Ramos (cell line): Measurements from ENCODE around the gene GRK3.
"Not testable (repeated sequence)": the region's sequence is repeated elsewhere in the genome, so short reads cannot be mapped to it uniquely, and the experiment has no call there.

Experiments used
- in situ Hi-C: fragments of 300-500 bp; cut with MboI; formaldehyde crosslinking; loops from one replicate; pipeline ENCODE4 v1.14.3; 2022; ENCODE audit warnings: low sequenced_read_pairs; ENCODE audit not compliant: unreplicated experiment

Gene GRK3

DNA sequence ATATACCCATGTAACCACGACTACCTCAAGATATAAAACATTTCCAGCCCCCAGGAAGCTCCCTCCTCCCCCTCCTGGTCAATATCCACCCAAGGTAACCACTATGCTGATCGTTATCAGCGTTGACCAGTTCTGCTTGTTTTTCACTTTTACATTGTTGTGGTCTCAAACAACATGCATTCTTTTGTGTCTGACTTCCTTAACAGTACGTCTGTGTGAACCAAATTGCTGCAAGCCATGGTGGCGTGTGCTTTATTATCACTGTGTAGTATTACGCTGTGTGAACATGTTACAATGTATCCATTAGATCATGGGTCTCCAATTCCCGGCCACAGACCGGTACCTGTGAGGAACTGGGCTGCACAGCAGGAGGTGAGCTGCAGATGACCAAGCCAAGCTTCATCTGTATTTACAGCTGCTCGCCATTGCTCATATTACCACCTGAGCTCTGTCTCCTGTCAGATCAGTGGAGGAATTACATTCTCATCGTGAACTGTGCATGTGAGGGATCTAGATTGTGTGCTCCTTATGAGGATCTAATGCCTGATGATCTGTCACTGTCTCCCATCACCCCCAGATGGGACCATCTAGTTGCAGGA, 15.5 kb upstream of the GRK3 start:
- in situ Hi-C loops, result no loop called here

DNA sequence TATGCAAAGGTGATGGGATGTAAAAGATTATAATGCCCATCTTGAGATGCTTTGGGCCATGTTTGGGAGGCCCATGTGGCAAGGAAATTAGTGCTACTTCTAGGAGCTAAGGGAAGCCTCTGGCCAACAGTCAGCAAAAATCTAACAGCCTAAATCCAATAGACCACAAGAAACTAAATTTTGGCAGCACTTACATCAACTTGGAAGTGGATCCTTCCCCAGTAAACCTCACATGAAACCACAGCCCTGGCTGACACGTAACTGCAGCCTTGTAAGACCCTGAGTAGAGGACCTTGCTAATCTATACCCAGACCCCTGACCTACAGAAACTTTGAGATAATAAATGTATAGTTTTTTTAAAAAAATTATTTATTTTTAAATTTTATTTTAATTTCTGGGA, 13.1 kb upstream of the GRK3 start:
- in situ Hi-C loops, result no loop called here

- in situ Hi-C loops, result not testable (repeated sequence)
Observed at GRCh38 chr22:25552405-25552804, 12.1 kb upstream of the GRK3 start.

- in situ Hi-C loops, result no loop called here
Observed at GRCh38 chr22:25553131-25553530, 11.3 kb upstream of the GRK3 start.

DNA sequence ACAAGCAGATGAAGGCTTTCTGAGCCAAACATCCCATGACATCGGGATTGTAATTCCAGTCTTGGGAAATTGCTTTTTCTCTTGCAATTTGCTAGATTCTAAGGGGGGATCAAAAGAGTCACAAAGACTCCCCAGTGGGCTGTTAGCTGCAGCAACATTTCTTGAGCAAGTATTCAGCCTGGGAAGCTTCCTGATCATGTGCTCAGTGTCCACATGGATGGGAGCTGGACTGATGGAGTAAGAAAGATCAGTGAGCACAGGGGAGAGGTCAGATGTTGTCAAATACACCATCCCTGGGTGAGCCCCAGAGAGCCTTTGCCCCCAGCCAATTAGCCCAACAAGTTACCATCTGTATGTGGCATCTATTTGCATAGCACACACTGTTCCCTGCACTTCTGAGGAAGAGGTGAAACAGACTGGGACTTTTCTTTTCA, 10.2 kb upstream of the GRK3 start:
- in situ Hi-C loops, result no loop called here

DNA sequence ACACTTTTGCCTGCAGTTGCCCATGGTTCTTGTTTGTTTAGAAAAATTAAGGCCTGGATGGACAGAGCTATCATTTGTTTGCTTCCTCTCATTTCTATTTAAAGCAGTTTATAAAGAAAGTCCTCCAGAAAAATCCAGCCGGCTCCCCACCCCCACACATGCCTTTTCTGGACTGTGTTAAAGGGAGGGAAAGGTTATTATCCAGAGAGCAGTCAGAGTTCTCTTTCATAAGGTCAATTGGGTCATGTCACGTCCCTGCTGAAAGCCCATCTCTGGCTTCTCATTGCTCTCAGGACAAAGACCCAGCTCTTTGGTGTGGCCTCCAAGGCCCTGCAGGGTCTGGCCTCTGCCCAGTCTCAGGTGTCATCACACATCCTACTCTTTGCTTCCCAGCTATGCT, 9.8 kb upstream of the GRK3 start:
- in situ Hi-C loops, result no loop called here

DNA sequence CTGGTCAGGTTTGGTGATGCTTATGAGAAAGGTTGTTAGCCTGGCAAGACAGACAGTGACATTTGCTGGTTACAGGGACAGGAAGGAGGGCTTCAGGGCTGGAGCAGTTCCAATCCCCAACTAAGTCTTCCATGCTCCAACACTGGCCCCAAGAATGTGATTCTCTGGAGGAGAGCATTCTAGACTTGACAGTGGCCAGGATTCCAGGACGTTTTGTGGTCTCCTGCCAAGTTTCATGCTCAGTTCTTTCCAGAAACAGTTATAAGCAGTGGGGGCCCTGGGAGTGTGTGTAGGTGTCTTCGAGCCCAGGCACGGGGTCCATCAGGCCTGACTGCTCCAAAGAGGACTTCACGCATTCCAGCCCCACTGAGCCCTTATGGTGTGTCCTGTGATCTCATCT, 8.9 kb upstream of the GRK3 start:
- in situ Hi-C loops, result no loop called here

DNA sequence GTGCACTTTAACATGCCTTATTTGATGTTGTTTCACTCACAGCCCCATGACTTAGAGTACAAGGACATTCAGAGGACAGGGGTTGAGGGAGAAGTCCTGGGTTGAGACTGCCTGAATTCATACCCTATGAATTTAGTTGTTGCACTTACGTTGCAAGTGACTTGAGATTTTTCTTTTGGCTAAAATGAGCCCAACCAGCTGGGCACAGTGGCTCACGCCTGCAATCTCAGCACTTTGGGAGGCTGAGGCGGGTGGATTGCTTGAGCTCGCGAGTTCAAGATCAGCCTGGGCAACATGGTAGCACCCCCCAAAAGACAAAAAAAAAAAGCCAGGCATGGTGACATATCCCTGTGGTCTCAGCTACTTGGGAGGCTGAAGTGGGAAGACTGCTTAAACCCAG, 7.3 kb upstream of the GRK3 start:
- in situ Hi-C loops, result no loop called here

- in situ Hi-C loops, result no loop called here
Observed at GRCh38 chr22:25558341-25558740, 6.1 kb upstream of the GRK3 start.

- in situ Hi-C loops, result not testable (repeated sequence)
Observed at GRCh38 chr22:25559910-25560309, 4.6 kb upstream of the GRK3 start.

DNA sequence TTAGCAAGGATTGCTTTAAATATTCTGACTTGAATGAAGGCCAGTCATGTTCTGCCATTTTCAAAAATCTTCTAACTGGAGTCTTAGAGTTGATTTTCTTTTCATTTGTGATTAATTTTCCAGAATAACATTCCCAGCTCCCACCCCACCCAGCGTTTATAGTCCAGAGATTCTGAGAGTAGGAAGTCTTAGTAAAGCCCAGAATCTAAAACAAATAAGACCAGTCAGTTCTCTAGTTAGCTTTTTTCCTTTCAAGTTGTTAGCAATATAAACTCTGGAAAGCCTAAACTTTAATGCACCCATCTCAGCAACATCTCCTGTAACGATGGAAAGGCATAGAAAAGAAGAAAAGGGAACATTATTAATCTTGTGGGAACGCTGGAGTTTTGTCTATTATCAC, 3.3 kb upstream of the GRK3 start:
- in situ Hi-C loops, result not testable (repeated sequence)

GRCh38 chr22:25561927-25562326, 2.5 kb upstream of the GRK3 start:
- in situ Hi-C loops, result not testable (repeated sequence)

DNA sequence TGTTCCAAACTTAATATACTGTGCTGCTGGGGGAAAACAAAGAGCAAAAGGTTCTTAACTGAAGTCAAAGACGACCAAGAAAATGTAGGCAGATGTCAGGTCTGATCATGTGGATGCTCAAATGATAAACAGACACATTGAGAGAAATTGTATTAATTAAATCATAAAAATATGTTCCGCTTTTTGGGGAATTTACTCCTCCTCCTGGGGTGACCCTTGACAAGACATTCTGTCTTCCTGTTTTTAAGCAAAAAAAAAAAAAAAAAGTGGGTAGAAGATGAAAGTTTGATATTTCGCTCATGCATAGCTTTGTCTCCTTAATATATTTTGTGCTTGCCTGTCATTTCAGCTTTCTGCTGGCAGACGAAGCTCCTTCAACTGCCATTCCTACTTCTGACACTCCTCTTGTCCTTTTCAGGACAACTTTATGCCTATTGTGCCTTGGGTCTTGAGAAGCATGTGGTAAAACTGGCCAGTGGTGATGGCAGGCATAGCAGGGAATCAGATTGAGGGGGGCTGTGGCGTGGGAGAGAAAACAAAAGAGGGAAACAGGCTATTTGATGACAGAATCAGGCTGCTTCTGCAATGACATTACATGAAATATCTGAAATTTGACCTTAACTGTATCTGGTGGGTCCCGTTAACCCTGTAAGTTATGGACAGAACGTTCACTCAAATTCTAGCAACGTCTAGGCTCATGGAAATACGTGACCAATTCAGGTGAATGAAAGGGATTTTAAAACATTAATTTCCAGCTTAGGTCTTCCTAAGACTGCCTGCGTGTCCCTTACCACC, 1.3 kb upstream of the GRK3 start:
- in situ Hi-C loops, result not testable (repeated sequence)

DNA sequence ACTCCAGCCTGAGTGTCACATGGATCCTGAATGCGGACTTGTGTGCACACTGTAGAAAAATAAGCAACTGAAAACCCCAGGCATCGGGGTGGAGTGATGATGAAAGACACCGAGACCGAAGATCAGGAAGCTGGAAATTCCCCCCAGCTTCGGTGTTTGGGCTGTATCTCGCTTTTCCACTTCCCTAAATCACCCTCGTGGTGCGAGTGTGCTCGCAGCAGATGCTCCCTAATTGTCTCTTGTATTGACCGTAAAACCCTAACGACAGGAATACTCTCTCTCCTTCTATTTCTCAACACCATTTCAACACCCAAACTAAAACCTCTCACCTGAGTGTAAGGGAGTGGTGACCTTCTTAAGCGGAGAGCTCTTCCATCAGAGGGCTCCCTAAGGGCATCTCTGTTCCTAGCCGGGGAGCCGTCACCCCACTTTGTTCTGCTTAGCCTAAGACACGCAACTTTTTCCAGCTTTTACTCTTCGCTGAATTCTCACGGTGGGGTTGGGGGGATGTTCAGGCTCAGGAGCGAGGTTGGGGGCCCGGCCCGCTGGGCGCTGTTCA, 635 bp upstream of the GRK3 start:
- in situ Hi-C loops, result no loop called here

- in situ Hi-C loops, result no loop called here
Observed at GRCh38 chr22:25564979-25565677, 653 bp downstream of the GRK3 start.

DNA sequence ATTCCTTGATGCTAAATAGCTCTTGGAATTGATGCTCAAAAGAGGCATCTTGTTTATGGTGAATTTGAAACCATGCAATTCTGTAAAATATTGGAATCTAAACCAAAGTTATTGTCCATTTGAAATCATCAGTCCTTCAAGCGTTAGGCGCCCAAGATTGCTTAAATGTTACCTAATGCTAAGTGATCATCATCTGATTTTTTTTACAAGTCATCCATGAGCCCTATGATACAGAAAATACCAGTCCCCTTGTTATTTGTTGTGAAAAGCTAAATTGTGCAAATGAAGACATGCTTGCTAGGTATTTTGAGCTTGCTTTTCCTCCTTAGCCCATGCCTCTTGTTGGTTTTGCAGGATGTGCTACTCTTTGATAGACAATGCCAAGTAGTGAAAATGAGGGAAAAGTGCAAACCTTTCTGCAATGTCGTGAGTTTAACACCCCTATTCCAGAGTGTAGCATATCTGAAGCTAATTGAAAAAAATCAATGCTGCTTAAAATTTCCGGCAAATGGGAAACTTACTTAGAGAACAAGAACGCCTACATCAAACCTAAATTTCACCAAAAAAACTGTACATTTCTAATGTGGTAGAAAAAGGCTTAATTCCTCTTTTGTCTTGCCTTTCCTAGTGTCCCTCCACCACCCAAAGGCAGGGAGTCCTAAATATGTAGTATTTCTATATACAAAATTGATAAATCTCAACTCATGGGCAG, 1.9 kb downstream of the GRK3 start:
- in situ Hi-C loops, result no loop called here

GRCh38 chr22:25566898-25567235, 2.4 kb downstream of the GRK3 start:
- in situ Hi-C loops, result no loop called here

DNA sequence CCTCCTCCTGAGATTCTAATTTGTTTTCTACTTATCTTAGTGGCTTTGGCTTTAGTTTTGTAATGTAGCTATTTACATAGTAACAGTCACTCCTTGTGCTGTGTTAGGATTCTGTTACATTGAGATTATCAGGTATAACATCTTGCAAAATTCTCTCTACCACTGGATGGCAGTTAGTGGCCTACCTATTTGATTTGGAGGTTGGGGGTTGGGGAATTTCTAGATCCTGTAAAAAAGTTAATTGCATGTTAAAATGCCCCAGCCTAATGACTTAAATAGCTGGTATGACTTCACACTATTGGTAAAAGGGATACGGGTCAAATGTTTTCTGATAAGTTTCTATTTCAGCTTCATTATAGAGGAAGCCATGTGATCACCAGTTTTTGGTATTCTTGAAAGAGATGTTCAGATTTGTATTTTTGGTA, 2.8 kb downstream of the GRK3 start:
- in situ Hi-C loops, result no loop called here

DNA sequence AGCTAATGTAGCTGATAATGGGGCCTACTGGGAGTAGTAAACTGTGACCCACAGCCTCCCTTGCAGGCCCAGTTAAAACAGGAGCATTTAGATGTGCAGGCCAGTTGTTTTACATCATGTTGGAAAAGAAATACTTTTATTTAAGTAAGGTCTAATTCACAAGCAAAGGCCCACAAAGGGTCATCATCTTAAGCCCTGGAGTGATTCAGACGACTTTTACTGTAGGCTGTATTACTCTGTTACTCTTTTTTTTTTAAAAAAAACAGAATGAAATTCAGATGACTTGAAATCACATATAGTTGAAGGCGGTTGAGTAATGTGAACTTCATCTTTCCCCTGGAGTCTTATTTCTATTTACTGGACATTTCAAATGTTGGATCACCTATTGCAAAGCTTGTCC, 3.6 kb downstream of the GRK3 start:
- in situ Hi-C loops, result not testable (repeated sequence)

DNA sequence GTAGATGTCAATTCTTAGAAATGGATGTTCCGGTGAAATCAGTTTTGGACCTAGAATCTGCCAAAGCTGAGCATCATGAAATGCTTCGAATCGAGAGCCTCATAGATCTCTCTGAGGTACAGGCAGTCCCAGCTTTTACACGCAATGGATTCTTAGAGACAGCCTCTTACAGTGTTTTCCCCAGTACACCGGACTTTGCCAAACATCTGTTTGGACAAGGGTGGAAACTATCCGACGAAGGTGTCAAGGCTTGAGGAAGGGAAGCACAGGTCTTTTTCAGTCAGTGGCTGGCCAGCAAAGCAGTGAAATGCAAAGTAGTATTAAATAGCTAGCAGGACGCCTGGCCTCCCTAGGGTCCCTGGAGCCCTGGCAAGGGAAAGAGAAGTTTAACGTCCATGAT, 4.9 kb downstream of the GRK3 start:
- in situ Hi-C loops, result no loop called here

DNA sequence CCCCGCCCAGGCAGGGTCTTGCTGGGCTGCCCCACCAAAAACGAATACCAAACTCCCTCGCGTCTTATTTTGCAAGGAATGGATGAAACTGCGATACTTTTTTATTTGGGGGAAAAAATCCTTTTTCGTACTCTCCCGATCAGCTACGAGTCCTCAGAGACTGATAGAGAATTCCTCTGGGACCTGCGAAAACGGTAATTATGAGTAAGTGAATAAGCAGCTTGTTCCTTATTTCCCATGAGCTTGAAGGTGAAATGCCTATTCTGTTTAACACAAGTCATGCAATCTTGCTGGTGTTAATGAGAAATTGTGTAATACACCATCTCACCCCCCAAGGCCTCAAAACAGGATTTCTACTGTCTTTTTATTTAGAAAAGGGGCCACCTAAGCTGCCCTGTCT, 5.5 kb downstream of the GRK3 start:
- in situ Hi-C loops, result no loop called here
